B cell (primary cell): ENCODE results near the gene APP.

Source experiments
- CTCF ChIP-seq: fragments of 200-600 bp; IDR thresholded peaks from one replicate; pipeline ENCODE4 v1.8.0; 2022; ENCODE audit warnings: antibody characterized with exemption, mild to moderate bottlenecking
- EZH2 ChIP-seq: IDR thresholded peaks from 2 replicates; pipeline ENCODE4 v1.6.1; 2012; ENCODE audit warnings: borderline replicate concordance, low read depth, mild to moderate bottlenecking, moderate library complexity, low read length; ENCODE audit not compliant: insufficient read depth, poor library complexity, severe bottlenecking

- TF ChIP-seq EZH2 = no peak
- no peak for TF ChIP-seq CTCF
Observed at GRCh38 chr21:26168371-26168770, 2.2 kb downstream of the APP start.
